Osteocyte (in vitro differentiated cells): ENCODE results near the gene NPL. TPM values are rescaled to one million over a fixed set of nuclear protein-coding genes. Genes with fewer than 3 reads are reported as not detected.

Experiments used
- DNase-seq: peaks from one replicate; pipeline ENCODE4 v3.0.0; 2021; ENCODE audit warnings: mixed read lengths; ENCODE audit not compliant: unreplicated experiment; ENCODE audit errors: extremely low spot score
- H3K27ac Mint-ChIP-seq: one replicate; pipeline ENCODE4 v1.8.0; 2021; ENCODE audit warnings: mild to moderate bottlenecking, mixed read lengths; ENCODE audit not compliant: unreplicated experiment
- H3K27me3 Mint-ChIP-seq: one replicate; pipeline ENCODE4 v1.8.0; 2021; ENCODE audit warnings: mixed read lengths; ENCODE audit not compliant: unreplicated experiment
- H3K36me3 Mint-ChIP-seq: one replicate; pipeline ENCODE4 v1.8.0; 2021; ENCODE audit warnings: mixed read lengths; ENCODE audit not compliant: unreplicated experiment
- H3K4me1 Mint-ChIP-seq: one replicate; pipeline ENCODE4 v1.8.0; 2021; ENCODE audit warnings: mixed read lengths; ENCODE audit not compliant: unreplicated experiment
- H3K4me3 Mint-ChIP-seq: one replicate; pipeline ENCODE4 v1.8.0; 2021; ENCODE audit warnings: mild to moderate bottlenecking, moderate library complexity, mixed read lengths; ENCODE audit not compliant: unreplicated experiment
- H3K9me3 Mint-ChIP-seq: one replicate; pipeline ENCODE4 v1.8.0; 2021; ENCODE audit warnings: mixed read lengths; ENCODE audit not compliant: unreplicated experiment
- CTCF ChIP-seq: fragments of 200-600 bp; sonication (generic); IDR thresholded peaks from 2 replicates; pipeline ENCODE4 v1.5.0; 2021; ENCODE audit warnings: antibody characterized with exemption, mild to moderate bottlenecking, moderate library complexity
- total RNA-seq: library from RNA; stranded (reverse); gene quantifications from 2 replicates; pipeline ENCODE4 v1.2.1, GENCODE V29; 2021

Gene NPL
- total RNA-seq, 1 donor from 2014 or later, result 4.2 TPM

- Mint-ChIP-seq H3K36me3 (no peaks in the 10 kb centered on the region), H3K27me3 (peaks cover 25% of the 10 kb centered on the region), H3K4me3 (no peak overlapping the region), H3K27ac (no peak overlapping the region), H3K9me3 (peaks cover 2% of the 10 kb centered on the region), H3K4me1 (no peaks in the 10 kb centered on the region)
- TF ChIP-seq CTCF, result no peak
- no peak for DNase-seq
Observed at GRCh38 chr1:182754087-182754486, 35.5 kb upstream of the NPL start.

GRCh38 chr1:182754543-182755314 is 34.8 kb upstream of the NPL start:
- Mint-ChIP-seq H3K27ac (no peak overlapping the region), H3K27me3 (peaks cover 22% of the 10 kb centered on the region), H3K4me1 (no peaks in the 10 kb centered on the region), H3K4me3 (no peak overlapping the region), H3K9me3 (no peaks in the 10 kb centered on the region), H3K36me3 (no peaks in the 10 kb centered on the region)
- no peak for TF ChIP-seq CTCF
- no peak for DNase-seq

- TF ChIP-seq CTCF, result no peak
- DNase-seq, result no peak
- H3K4me1 Mint-ChIP-seq, result no peaks in the 10 kb centered on the region
- no peaks in the 10 kb centered on the region for H3K36me3 Mint-ChIP-seq
- H3K27ac Mint-ChIP-seq, result no peak overlapping the region
- peaks cover 22% of the 10 kb centered on the region for H3K27me3 Mint-ChIP-seq
- H3K4me3 Mint-ChIP-seq, result no peak overlapping the region
- H3K9me3 Mint-ChIP-seq, result no peaks in the 10 kb centered on the region
Observed at GRCh38 chr1:182755632-182756031, 33.9 kb upstream of the NPL start.

- no peak for TF ChIP-seq CTCF
- no peaks in the 10 kb centered on the region for H3K9me3 Mint-ChIP-seq
- H3K4me1 Mint-ChIP-seq, result no peaks in the 10 kb centered on the region
- H3K27me3 Mint-ChIP-seq, result peaks cover 15% of the 10 kb centered on the region
- no peak overlapping the region for H3K4me3 Mint-ChIP-seq
- no peak for DNase-seq
- no peak overlapping the region for H3K27ac Mint-ChIP-seq
- no peaks in the 10 kb centered on the region for H3K36me3 Mint-ChIP-seq
Observed at GRCh38 chr1:182756423-182756822, 33.1 kb upstream of the NPL start.

- Mint-ChIP-seq H3K36me3 (no peaks in the 10 kb centered on the region), H3K9me3 (peaks cover 6% of the 10 kb centered on the region), H3K27ac (no peak overlapping the region), H3K4me3 (no peak overlapping the region), H3K27me3 (peaks cover 24% of the 10 kb centered on the region), H3K4me1 (peaks cover 10% of the 10 kb centered on the region)
- no peak for TF ChIP-seq CTCF
- DNase-seq, result no peak
Observed at GRCh38 chr1:182761396-182762395, 27.9 kb upstream of the NPL start.
